ENCODE data around the gene ACSM2A. TPM values are rescaled to one million over a fixed set of nuclear protein-coding genes. Genes with fewer than 3 reads are reported as not detected.

The ACSM2A gene
- total RNA-seq, 1 experiment from 2014 or later: not detected

- Histone ChIP-seq H3K4ac (ENCODE audit: low read depth, low read length) (no peak overlapping the region), H3K79me1 (ENCODE audit: insufficient read depth, low read depth, low read length, poor library complexity, severe bottlenecking) (no peaks in the 10 kb centered on the region), H4K91ac (ENCODE audit: insufficient read length, low read depth, low read length) (no peak overlapping the region), H2BK120ac (ENCODE audit: low read depth, low read length, poor library complexity, severe bottlenecking) (no peak overlapping the region), H3T11ph (ENCODE audit: low read length) (no peak overlapping the region), H3K27ac (ENCODE audit: insufficient read length, low read depth, low read length) (no peak overlapping the region), H3K18ac (ENCODE audit: insufficient read length, low read depth, low read length) (no peak overlapping the region), H2BK12ac (ENCODE audit: insufficient read length, low read depth, low read length) (no peak overlapping the region), H3K27me3 (ENCODE audit: insufficient read depth, low read length) (no peaks in the 10 kb centered on the region), H3K23me2 (ENCODE audit: insufficient read length, low read depth, low read length, poor library complexity, severe bottlenecking) (no peaks in the 10 kb centered on the region), H3K79me2 (ENCODE audit: insufficient read depth, low read length) (no peaks in the 10 kb centered on the region), H4K20me1 (ENCODE audit: control insufficient read depth, insufficient read depth, insufficient read length) (no peaks in the 10 kb centered on the region), H4K5ac (ENCODE audit: insufficient read length, low read depth, low read length) (no peak overlapping the region), H3K9me3 (ENCODE audit: control insufficient read depth, low read depth, low read length) (peaks cover 7% of the 10 kb centered on the region), H3K4me2 (ENCODE audit: insufficient read depth, insufficient read length, low read length) (no peak overlapping the region), H2AK5ac (ENCODE audit: insufficient read length, low read length) (no peak overlapping the region), H3K23ac (ENCODE audit: insufficient read length, low read depth, low read length) (no peak overlapping the region), H4K8ac (replicated peaks; ENCODE audit: insufficient read length, low read depth, low read length) (no peak overlapping the region), H2BK5ac (ENCODE audit: insufficient read length, low read length) (no peak overlapping the region), H2BK20ac (ENCODE audit: low read depth, low read length, poor library complexity, severe bottlenecking) (no peak overlapping the region), H2AFZ (ENCODE audit: low read length) (no peak overlapping the region), H3K56ac (ENCODE audit: insufficient read length, low read depth, low read length) (no peak overlapping the region), H3K14ac (ENCODE audit: insufficient read depth, low read length) (no peak overlapping the region), H2BK15ac (ENCODE audit: low read depth, low read length) (no peak overlapping the region), H3K9ac (ENCODE audit: extremely low read depth, insufficient read length, low read length) (no peak overlapping the region), H3K4me1 (ENCODE audit: insufficient read depth, low read length) (no peaks in the 10 kb centered on the region)
- TF ChIP-seq CTCF (conservative IDR thresholded peaks at IDR 0.05): no peak
- H3K36me3 Mint-ChIP-seq (ENCODE audit: insufficient read depth in 1 of 3, low read depth in 3 of 3): no peaks in the 10 kb centered on the region; a peak in 4 of 7 replicates
- H3K4me3 Mint-ChIP-seq: no peak overlapping the region
- peaks cover 5% of the 10 kb centered on the region for H3K27me3 Mint-ChIP-seq (ENCODE audit: low read depth)
- H3K9me3 Mint-ChIP-seq: peaks cover 60 to 77% of the 10 kb centered on the region in 2 experiments
- no peak overlapping the region for H3K27ac Mint-ChIP-seq
- no peak for DNase-seq
- H3K4me1 Mint-ChIP-seq: no peaks in the 10 kb centered on the region
Observed at GRCh38 chr16:20515688-20516090, 64.4 kb downstream of the ACSM2A start.
